GM23338 (cell line): ENCODE results near the gene HPRT1. TPM values are rescaled to one million over a fixed set of nuclear protein-coding genes. Genes with fewer than 3 reads are reported as not detected.

ENCODE experiments used
- ATAC-seq: fragments of 200-7000 bp; cut with Tn5 transposase; 3 replicates; pipeline ENCODE4 v1.9.1; 2020
- DNase-seq: peaks from one replicate; pipeline ENCODE4 v3.0.0-alpha.2; 2015; ENCODE audit warnings: low spot score
- H2AFZ ChIP-seq: fragments of 200-600 bp; sonication (generic); 2 replicates; pipeline ENCODE4 v1.8.0; 2016; ENCODE audit warnings: antibody characterized with exemption, mild to moderate bottlenecking, moderate library complexity
- H3F3A ChIP-seq: fragments of 200-600 bp; sonication (generic); replicated peaks from 2 replicates; pipeline ENCODE4 v1.8.0; 2017; ENCODE audit warnings: antibody characterized with exemption, mixed run types, low read depth
- H3K27ac ChIP-seq: fragments of 200-600 bp; sonication (generic); 2 replicates; pipeline ENCODE4 v1.6.1; 2016; ENCODE audit warnings: low read depth
- H3K27me3 ChIP-seq: fragments of 200-600 bp; sonication (generic); 2 replicates; pipeline ENCODE4 v1.8.0; 2016; ENCODE audit warnings: mild to moderate bottlenecking, mixed run types, moderate library complexity; ENCODE audit not compliant: insufficient read depth
- H3K36me3 ChIP-seq: fragments of 200-600 bp; sonication (generic); 2 replicates; pipeline ENCODE4 v1.8.0; 2016; ENCODE audit warnings: mild to moderate bottlenecking; ENCODE audit not compliant: insufficient read depth
- H3K4me1 ChIP-seq: fragments of 200-600 bp; sonication (generic); 2 replicates; pipeline ENCODE4 v1.8.0; 2016; ENCODE audit warnings: mild to moderate bottlenecking, moderate library complexity; ENCODE audit not compliant: insufficient read depth
- H3K4me2 ChIP-seq: fragments of 200-600 bp; sonication (generic); 2 replicates; pipeline ENCODE4 v1.7.1; 2017; ENCODE audit warnings: mixed run types
- H3K4me3 ChIP-seq: fragments of 200-600 bp; sonication (generic); 2 replicates; pipeline ENCODE4 v1.6.1; 2016; ENCODE audit warnings: mixed run types
- H3K79me2 ChIP-seq: fragments of 200-600 bp; sonication (generic); replicated peaks from 2 replicates; pipeline ENCODE4 v1.8.0; 2017; ENCODE audit warnings: mild to moderate bottlenecking; ENCODE audit not compliant: insufficient read depth
- H3K9me2 ChIP-seq: fragments of 200-600 bp; sonication (generic); 2 replicates; pipeline ENCODE4 v1.8.0; 2017; ENCODE audit not compliant: insufficient read depth
- H4K20me1 ChIP-seq: fragments of 200-600 bp; sonication (generic); replicated peaks from 2 replicates; pipeline ENCODE4 v1.8.0; 2017; ENCODE audit warnings: mild to moderate bottlenecking; ENCODE audit not compliant: insufficient read depth
- H3K27ac Mint-ChIP-seq: 2 replicates; pipeline ENCODE4 v1.8.0; 2020; ENCODE audit warnings: inconsistent platforms, mild to moderate bottlenecking, moderate library complexity, mixed read lengths
- H3K27me3 Mint-ChIP-seq: 3 replicates; pipeline ENCODE4 v1.8.0; 2022; ENCODE audit warnings: low read depth, mild to moderate bottlenecking, moderate library complexity, mixed read lengths, inconsistent platforms; ENCODE audit not compliant: insufficient read depth, poor library complexity
- H3K36me3 Mint-ChIP-seq: 3 replicates; pipeline ENCODE4 v1.8.0; 2021; ENCODE audit warnings: low read depth, mild to moderate bottlenecking, inconsistent platforms, moderate library complexity, mixed read lengths
- H3K4me1 Mint-ChIP-seq: 3 replicates; pipeline ENCODE4 v1.8.0; 2020; ENCODE audit warnings: mild to moderate bottlenecking, inconsistent platforms, mixed read lengths
- H3K4me3 Mint-ChIP-seq: 3 replicates; pipeline ENCODE4 v1.8.0; 2021; ENCODE audit warnings: moderate library complexity, mild to moderate bottlenecking, inconsistent platforms, mixed read lengths
- H3K9me3 Mint-ChIP-seq: 3 replicates; pipeline ENCODE4 v1.8.0; 2020; ENCODE audit warnings: moderate library complexity, mild to moderate bottlenecking, inconsistent platforms, mixed read lengths
- EZH2 ChIP-seq: fragments of 200-600 bp; sonication (generic); IDR thresholded peaks from one replicate; pipeline ENCODE4 v1.8.0; 2017; ENCODE audit warnings: antibody characterized with exemption, mild to moderate bottlenecking, low read depth; ENCODE audit not compliant: unreplicated experiment
- NANOG ChIP-seq: IDR thresholded peaks from 2 replicates; pipeline ENCODE4 v1.6.1; 2016; ENCODE audit warnings: antibody characterized with exemption, borderline replicate concordance
- POLR2AphosphoS5 ChIP-seq: IDR thresholded peaks from 2 replicates; pipeline ENCODE4 v1.6.1; 2016; ENCODE audit warnings: antibody characterized with exemption, low read depth
- ZNF114 ChIP-seq: fragments of 250-450 bp; sonication (Bioruptor Pico); IDR thresholded peaks from 2 replicates; pipeline ENCODE4 v1.5.0; 2020; ENCODE audit warnings: mild to moderate bottlenecking, moderate library complexity
- microRNA counts: library from miRNA; unstranded; fragments of <30 nt; microRNA quantifications from one replicate; lab custom pipeline; 2017
- microRNA-seq: library from miRNA; unstranded; fragments of <30 nt; microRNA quantifications from one replicate; pipeline ENCODE4, GENCODE V29; 2017
- polyA plus RNA-seq: library from polyadenylated mRNA; unstranded; fragments of >200 nt; fragmentation: Nextera tagmentation; extraction: Ambion mirVana; gene quantifications from 2 replicates; pipeline ENCODE4 v1.2.1, GENCODE V29; 2016
- small RNA-seq: library from RNA; depleted of rRNA; stranded (forward); fragments of <200 nt; gene quantifications from one replicate; pipeline ENCODE3, GENCODE V24; 2014; ENCODE audit warnings: low replicate concordance
- total RNA-seq: library from RNA; depleted of rRNA; stranded (reverse); fragments of >200 nt; shearing (Covaris generic); gene quantifications from 2 replicates; pipeline ENCODE4 v1.2.3, GENCODE V29; 2014; rRNA removed
- TF ChIP-seq, protein P1 (sequence below), 2 experiments: fragments of 200-600 bp in 1 of 2; sonication (generic) in 1 of 2; conservative IDR thresholded peaks; 2 replicates each; pipeline versions ENCODE4 v1.5.1 to v1.6.1; 2016 to 2017; ENCODE audit warnings: antibody characterized with exemption in 2 of 2, low read depth in 2 of 2, mild to moderate bottlenecking in 2 of 2, moderate library complexity in 1 of 2
- TF ChIP-seq, protein P2 (sequence below): IDR thresholded peaks from one replicate; pipeline ENCODE4 v1.6.1; 2018; ENCODE audit warnings: antibody characterized with exemption; ENCODE audit not compliant: unreplicated experiment

The HPRT1 gene
- total and polyA plus RNA-seq, 2 experiments from 2014 or later: 27.0 to 79.4 TPM

DNA sequence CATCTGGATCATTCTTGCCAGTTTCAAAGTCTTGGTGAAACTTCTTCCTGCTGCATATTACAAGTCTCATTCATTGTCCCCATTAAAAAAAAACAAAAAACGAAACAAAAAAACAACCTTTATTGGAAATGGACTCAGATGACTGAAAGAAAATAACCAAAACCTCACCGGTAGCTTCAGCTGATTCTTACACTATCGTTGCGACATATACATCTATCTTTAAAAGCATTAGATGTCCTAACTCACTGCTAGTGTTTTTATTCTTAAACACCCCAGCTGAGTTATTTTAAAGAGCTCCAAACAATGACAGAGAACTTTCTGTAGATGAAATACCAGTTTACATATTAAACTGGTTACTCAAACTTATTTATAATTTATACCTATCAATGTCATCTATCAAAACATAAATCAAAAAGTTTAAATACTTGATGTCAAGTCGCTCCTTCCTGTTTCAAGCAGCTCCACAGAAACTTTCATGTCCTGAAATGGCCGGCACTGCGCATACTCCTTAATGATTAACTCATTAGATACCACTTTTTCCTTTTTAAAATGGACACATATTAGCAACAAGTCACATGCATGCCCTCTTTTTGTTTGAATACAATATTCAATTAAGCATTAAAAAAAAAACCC lies 87.2 kb downstream of the HPRT1 start (continued):
- TF ChIP-seq, protein P1, sequence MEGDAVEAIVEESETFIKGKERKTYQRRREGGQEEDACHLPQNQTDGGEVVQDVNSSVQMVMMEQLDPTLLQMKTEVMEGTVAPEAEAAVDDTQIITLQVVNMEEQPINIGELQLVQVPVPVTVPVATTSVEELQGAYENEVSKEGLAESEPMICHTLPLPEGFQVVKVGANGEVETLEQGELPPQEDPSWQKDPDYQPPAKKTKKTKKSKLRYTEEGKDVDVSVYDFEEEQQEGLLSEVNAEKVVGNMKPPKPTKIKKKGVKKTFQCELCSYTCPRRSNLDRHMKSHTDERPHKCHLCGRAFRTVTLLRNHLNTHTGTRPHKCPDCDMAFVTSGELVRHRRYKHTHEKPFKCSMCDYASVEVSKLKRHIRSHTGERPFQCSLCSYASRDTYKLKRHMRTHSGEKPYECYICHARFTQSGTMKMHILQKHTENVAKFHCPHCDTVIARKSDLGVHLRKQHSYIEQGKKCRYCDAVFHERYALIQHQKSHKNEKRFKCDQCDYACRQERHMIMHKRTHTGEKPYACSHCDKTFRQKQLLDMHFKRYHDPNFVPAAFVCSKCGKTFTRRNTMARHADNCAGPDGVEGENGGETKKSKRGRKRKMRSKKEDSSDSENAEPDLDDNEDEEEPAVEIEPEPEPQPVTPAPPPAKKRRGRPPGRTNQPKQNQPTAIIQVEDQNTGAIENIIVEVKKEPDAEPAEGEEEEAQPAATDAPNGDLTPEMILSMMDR (conservative IDR thresholded peaks at IDR 0.05; ENCODE audit: low read depth in 2 of 2): no peak
- TF ChIP-seq, protein P2, sequence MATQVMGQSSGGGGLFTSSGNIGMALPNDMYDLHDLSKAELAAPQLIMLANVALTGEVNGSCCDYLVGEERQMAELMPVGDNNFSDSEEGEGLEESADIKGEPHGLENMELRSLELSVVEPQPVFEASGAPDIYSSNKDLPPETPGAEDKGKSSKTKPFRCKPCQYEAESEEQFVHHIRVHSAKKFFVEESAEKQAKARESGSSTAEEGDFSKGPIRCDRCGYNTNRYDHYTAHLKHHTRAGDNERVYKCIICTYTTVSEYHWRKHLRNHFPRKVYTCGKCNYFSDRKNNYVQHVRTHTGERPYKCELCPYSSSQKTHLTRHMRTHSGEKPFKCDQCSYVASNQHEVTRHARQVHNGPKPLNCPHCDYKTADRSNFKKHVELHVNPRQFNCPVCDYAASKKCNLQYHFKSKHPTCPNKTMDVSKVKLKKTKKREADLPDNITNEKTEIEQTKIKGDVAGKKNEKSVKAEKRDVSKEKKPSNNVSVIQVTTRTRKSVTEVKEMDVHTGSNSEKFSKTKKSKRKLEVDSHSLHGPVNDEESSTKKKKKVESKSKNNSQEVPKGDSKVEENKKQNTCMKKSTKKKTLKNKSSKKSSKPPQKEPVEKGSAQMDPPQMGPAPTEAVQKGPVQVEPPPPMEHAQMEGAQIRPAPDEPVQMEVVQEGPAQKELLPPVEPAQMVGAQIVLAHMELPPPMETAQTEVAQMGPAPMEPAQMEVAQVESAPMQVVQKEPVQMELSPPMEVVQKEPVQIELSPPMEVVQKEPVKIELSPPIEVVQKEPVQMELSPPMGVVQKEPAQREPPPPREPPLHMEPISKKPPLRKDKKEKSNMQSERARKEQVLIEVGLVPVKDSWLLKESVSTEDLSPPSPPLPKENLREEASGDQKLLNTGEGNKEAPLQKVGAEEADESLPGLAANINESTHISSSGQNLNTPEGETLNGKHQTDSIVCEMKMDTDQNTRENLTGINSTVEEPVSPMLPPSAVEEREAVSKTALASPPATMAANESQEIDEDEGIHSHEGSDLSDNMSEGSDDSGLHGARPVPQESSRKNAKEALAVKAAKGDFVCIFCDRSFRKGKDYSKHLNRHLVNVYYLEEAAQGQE: no peak
- TF ChIP-seq EZH2: no peak
- no peak for TF ChIP-seq ZNF114
- no peak for TF ChIP-seq NANOG

DNA sequence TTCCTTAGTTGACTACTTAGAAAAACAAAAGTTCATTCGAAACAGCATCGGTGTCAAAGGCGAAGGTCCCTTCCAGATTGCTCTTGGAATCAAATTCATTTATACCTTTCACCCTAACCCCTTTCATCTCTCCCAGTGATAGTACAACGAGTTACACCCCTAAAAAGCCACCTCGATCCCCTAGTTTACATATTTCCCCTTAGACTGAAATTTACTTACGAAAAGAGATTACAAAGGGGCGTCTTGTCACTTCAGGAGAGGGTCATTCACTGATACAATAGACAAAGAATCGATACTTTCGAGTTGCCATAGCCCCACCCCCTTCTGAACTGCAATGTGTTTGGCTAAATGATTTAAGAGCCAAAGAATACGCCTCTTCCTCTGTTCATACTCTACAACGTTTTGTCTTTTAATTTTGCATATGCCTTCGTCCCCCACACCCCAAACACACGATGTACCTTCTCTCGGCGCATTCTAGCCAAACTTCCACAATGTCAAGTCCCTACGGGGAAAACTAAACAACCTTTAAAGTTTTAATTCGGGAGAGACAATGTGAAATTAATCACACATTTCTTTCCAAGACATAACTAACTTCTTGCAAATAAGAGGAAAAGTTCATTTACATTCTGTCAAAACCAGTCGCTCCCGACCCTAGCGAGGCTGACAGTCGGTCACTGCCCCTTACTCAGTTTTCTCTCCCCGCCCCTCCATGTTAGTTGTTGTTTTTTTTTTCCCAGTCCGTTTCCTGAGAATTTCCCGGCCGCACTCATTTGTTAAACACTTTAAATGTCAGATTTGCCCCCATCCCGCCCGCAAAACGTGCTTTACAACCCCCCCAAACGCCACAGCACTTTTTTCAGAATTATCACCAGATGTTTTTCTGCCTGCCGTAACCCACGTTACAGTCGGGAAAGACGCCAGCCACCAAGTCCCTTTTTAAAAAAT lies 88.6 kb downstream of the HPRT1 start:
- no peak for ATAC-seq
- H3K36me3 ChIP-seq: no peaks in the 10 kb centered on the region
- H3K27ac Mint-ChIP-seq: peak overlapping the region; percentile 95
- peaks cover 78% of the 10 kb centered on the region for H3K27me3 Mint-ChIP-seq
- H3K27ac ChIP-seq: peak overlapping the region; percentile 57; the same call in 1 of the 2 replicates
- H3K27me3 ChIP-seq: peaks cover 78% of the 10 kb centered on the region
- no peaks in the 10 kb centered on the region for H3K36me3 Mint-ChIP-seq
- H3K4me1 Mint-ChIP-seq: peaks cover 36% of the 10 kb centered on the region; the same call in 2 of the 3 replicates
- H3K4me3 Mint-ChIP-seq: peak overlapping the region; percentile 84
- H2AFZ ChIP-seq: peak overlapping the region; percentile 38; the same call in 1 of the 2 replicates
- H4K20me1 ChIP-seq: no peaks in the 10 kb centered on the region
- H3K9me2 ChIP-seq: no peaks in the 10 kb centered on the region
- H3K79me2 ChIP-seq: no peaks in the 10 kb centered on the region
- H3K4me2 ChIP-seq: peak overlapping the region; percentile 78
- no peak for TF ChIP-seq POLR2AphosphoS5
- peak; percentile 30 for DNase-seq
- 0 out of 2 replicates have a peak, but pooled peaks cover 5% of the 10 kb centered on the region for H3F3A ChIP-seq
- H3K4me3 ChIP-seq: peak overlapping the region; percentile 59
- no peaks in the 10 kb centered on the region for H3K9me3 Mint-ChIP-seq
- H3K4me1 ChIP-seq: peaks cover 49% of the 10 kb centered on the region

MicroRNAs encoded within 50 kb of the gene (microRNA counts, 767-probe panel; counts per million panel counts)
- microRNA hsa-miR-424-5p (lab: Ali Mortazavi, UCI) (not detected), microRNA hsa-miR-450a-5p (lab: Ali Mortazavi, UCI) (not detected), microRNA hsa-miR-450b-3p (lab: Ali Mortazavi, UCI) (not detected), microRNA hsa-miR-450b-5p (lab: Ali Mortazavi, UCI) (not detected), microRNA hsa-miR-503 (lab: Ali Mortazavi, UCI) (not detected), microRNA hsa-miR-542-3p (lab: Ali Mortazavi, UCI) (not detected), microRNA hsa-miR-542-5p (lab: Ali Mortazavi, UCI) (not detected)

Small RNA genes lying within 50 kb of the gene (microRNA-seq; reads per million reads assigned to microRNA genes)
- gene MIR424 (142 reads per million, percentile 70 among the genes with 10 or more reads in this experiment), gene MIR450A1 (1.1 reads per million), gene MIR450A2 (1.1 reads per million), gene MIR450B (not detected), gene MIR503 (12.6 reads per million, percentile 37 among the genes with 10 or more reads in this experiment), gene MIR542 (3.8 reads per million, percentile 15 among the genes with 10 or more reads in this experiment)

Small RNA genes lying within 50 kb of the gene (small RNA-seq; reads per million reads assigned to genes)
- gene AC004383.1 (not detected), gene MIR450A1 (not detected), gene MIR450A2 (not detected), gene MIR450B (0.07 reads per million), gene MIR503 (0.20 reads per million), gene MIR542 (0.67 reads per million, percentile 46 among the genes with 10 or more reads in this experiment)

Other genes starting within 250 kb of the HPRT1 start
- gene CCDC160, start 223.0 kb upstream of the HPRT1 start, total RNA-seq: 2.4 and 2.7 TPM in 2 replicates
- 5.6 and 6.9 TPM in 2 replicates for gene CCDC160, start 223.0 kb upstream of the HPRT1 start, polyA plus RNA-seq
- gene PHF6, start 86.9 kb upstream of the HPRT1 start, total RNA-seq: 55.1 and 56.5 TPM in 2 replicates
- 36.6 and 42.0 TPM in 2 replicates for gene PHF6, start 86.9 kb upstream of the HPRT1 start, polyA plus RNA-seq
- gene PLAC1, start 198.3 kb downstream of the HPRT1 start, total RNA-seq: 0.83 TPM in 1 of 2 replicates, not detected in the other
- 0.50 and 0.89 TPM in 2 replicates for gene PLAC1, start 198.3 kb downstream of the HPRT1 start, polyA plus RNA-seq